Effector memory CD4-positive, alpha-beta T cell (primary cell): ENCODE results near the gene AGPAT3.

ENCODE experiments used
- DNase-seq, 3 donors: peaks; one replicate each; pipeline ENCODE4 v3.0.0-alpha.2; 2020
- H3K27ac ChIP-seq: 2 replicates; pipeline ENCODE4 v1.7.0; 2013; ENCODE audit warnings: mild to moderate bottlenecking, low read length, moderate library complexity; ENCODE audit not compliant: insufficient read depth, poor library complexity, severe bottlenecking
- H3K27me3 ChIP-seq: replicated peaks from 2 replicates; pipeline ENCODE4 v1.7.0; 2013; ENCODE audit warnings: mild to moderate bottlenecking, low read length; ENCODE audit not compliant: insufficient read depth, control insufficient read depth, poor library complexity, severe bottlenecking
- H3K36me3 ChIP-seq: 2 replicates; pipeline ENCODE4 v1.7.0; 2013; ENCODE audit warnings: mild to moderate bottlenecking, low read length, moderate library complexity; ENCODE audit not compliant: control insufficient read depth, insufficient read depth
- H3K4me1 ChIP-seq: 2 replicates; pipeline ENCODE4 v1.7.0; 2013; ENCODE audit warnings: low read length, mild to moderate bottlenecking; ENCODE audit not compliant: control insufficient read depth, insufficient read depth, poor library complexity, severe bottlenecking
- H3K4me3 ChIP-seq: 2 replicates; pipeline ENCODE4 v1.7.0; 2013; ENCODE audit warnings: low read length, low read depth, mild to moderate bottlenecking; ENCODE audit not compliant: insufficient read depth, poor library complexity, severe bottlenecking
- H3K9me3 ChIP-seq: 2 replicates; pipeline ENCODE4 v1.7.0; 2013; ENCODE audit warnings: mild to moderate bottlenecking, low read length, moderate library complexity; ENCODE audit not compliant: control insufficient read depth

The AGPAT3 gene

GRCh38 chr21:43983860-43984420 lies 118.9 kb downstream of the AGPAT3 start:
- DNase-seq: no peak
- no peak overlapping the region for H3K27ac ChIP-seq
- H3K4me1 ChIP-seq: no peaks in the 10 kb centered on the region
- H3K4me3 ChIP-seq: no peak overlapping the region
- H3K36me3 ChIP-seq: peaks cover 27% of the 10 kb centered on the region
- H3K9me3 ChIP-seq: no peaks in the 10 kb centered on the region
- no peaks in the 10 kb centered on the region for H3K27me3 ChIP-seq

DNA sequence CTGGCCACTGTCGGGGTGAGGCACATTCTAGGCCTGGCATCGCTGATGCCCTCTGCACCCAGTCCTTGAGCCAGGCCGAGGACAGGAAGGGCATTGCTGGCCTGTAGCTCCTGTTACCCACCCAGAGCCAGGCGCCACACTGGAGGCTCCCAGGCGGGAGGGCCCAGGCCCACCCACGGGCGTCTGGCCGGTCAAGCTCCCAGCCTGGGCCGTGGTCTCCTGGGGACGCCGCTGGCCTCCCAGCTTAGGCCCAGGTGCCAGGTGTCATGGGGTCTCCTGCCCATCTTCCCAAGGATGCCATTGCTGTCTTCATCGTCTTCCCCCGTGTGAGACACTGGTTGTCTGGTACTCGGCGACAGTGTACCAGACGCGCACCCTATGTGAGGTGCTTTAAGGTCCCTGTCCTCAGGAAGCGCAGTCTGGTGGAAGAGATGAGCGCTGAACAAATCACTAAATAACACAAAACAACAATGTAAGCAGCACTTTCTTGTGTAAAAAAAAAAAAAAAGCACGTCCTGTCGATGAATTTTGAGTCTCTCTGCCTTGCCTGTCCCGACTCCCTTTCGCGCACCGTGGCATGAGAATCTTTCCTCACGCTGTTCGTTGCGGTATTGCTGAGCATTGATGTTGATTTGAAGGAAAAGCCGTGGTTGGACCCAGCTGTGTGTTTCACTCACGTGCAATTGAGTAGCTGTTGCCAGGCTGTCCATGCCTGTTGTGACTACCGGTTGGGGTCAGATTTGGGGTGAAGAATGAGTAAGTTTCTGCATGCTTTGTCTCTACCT lies 120.1 kb downstream of the AGPAT3 start:
- no peaks in the 10 kb centered on the region for H3K9me3 ChIP-seq
- peaks cover 27% of the 10 kb centered on the region for H3K36me3 ChIP-seq
- no peaks in the 10 kb centered on the region for H3K27me3 ChIP-seq
- no peak overlapping the region for H3K27ac ChIP-seq
- no peaks in the 10 kb centered on the region for H3K4me1 ChIP-seq
- no peak for DNase-seq
- no peak overlapping the region for H3K4me3 ChIP-seq

GRCh38 chr21:43985690-43986251 lies 120.7 kb downstream of the AGPAT3 start:
- Histone ChIP-seq H3K4me3 (no peak overlapping the region), H3K4me1 (no peaks in the 10 kb centered on the region), H3K9me3 (no peaks in the 10 kb centered on the region), H3K36me3 (peaks cover 25% of the 10 kb centered on the region), H3K27me3 (no peaks in the 10 kb centered on the region), H3K27ac (no peak overlapping the region)
- DNase-seq: no peak

DNA sequence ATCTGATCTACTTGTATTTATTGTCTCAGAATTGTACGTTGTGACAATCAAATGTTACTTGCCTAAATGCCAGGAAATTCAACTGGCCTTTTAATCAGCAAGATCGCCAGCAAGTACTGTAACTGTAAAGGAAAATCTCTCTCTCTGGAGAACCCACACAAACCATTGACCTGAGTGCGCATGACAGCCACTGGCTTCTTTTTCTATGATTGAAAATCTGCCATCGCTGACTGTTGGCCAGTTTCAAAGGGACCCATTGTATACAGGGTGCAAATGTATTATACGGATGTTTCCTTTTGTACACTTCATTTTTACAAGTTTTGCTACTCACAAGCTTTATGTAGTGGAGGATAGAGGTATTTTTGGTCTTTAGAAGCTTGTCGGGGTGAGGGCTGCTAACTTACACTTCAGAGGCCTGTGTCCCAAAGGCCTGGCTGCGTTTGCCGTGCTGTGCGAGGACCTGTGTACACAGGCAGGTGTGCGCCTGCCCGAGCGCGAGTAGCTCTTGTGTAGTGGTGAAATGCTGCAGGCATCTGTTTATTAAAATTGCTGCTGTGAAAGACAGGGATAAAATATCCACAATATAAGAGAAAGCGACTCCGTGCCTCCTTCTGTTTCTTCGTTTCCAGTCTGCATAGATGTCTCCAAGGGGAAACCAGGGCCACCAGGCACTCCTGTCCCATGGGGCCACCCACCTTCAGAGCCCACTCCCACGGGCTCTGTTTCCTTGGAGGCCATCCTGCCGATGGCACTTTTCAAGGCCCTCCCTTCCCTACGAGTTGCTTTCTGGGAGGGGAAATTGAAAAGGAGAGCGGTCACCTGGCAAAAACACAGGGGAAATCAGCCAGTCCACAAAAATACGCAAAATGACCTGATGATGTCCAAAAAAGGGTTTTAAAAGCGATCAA lies 121.8 kb downstream of the AGPAT3 start:
- Histone ChIP-seq H3K27me3 (no peaks in the 10 kb centered on the region), H3K4me3 (no peak overlapping the region), H3K4me1 (no peaks in the 10 kb centered on the region), H3K36me3 (peaks cover 14% of the 10 kb centered on the region), H3K9me3 (no peaks in the 10 kb centered on the region), H3K27ac (no peak overlapping the region)
- DNase-seq: no peak

- Histone ChIP-seq H3K4me3 (no peak overlapping the region), H3K4me1 (no peaks in the 10 kb centered on the region), H3K9me3 (no peaks in the 10 kb centered on the region), H3K27me3 (no peaks in the 10 kb centered on the region), H3K36me3 (peaks cover 7% of the 10 kb centered on the region), H3K27ac (no peak overlapping the region)
- DNase-seq: no peak
These were observed 122.5 kb downstream of the AGPAT3 start for GRCh38 chr21:43987509-43987908.

DNA sequence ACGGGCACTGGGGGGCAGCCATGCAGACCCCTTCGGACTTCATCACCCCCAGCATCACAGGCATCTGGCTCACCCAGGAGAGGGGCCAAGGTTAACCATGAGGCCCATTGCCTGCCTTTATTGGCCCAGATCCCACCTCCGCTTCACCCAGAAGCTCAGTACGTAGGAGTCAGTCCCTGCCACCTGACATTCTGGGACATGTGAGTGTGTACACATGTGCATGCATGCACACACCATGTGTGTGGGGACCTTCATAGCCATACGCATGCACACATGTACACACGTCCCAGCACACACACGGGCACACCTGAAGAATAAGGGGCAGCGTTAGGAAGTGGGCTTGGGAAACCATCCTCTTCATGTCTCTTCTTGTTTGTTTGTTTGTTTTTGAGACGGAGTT lies 123.0 kb downstream of the AGPAT3 start:
- Histone ChIP-seq H3K27me3 (no peaks in the 10 kb centered on the region), H3K4me3 (no peak overlapping the region), H3K4me1 (no peaks in the 10 kb centered on the region), H3K36me3 (peaks cover 2% of the 10 kb centered on the region), H3K27ac (no peak overlapping the region), H3K9me3 (no peaks in the 10 kb centered on the region)
- DNase-seq: no peak

DNA sequence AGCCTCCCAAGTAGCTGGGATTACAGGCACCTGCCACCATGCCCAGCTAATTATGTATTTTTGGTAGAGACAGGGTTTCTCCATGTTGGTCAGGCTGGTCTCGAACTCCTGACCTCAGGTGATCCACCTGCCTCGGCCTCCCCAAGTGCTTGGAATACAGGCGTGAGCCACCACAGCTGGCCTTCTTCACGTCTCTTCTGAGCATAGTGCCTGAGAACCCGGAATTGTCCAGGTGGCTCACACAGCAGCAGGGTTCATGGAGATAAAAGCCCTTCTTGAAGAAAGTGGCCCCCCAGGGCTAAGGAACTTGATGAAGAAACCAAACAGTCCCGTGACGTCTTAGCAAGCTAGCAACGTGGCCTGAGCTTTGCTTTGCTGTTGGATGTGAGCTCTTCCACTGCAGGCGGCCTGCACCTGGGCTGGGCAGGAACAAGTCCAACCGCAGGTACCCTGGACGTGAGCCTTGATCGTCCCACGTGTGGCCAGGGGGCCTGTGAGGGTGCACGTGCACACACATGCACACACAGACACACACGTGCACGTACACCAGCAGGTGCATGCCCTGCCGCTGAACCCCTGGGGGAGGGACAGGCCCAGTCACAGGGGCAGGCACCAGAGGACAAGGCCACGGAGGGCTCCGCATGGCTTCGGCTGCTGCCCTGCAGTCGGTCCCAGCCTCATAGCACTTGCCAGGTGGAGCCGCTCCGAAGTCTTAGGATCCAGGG lies 123.6 kb downstream of the AGPAT3 start:
- Histone ChIP-seq H3K9me3 (no peaks in the 10 kb centered on the region), H3K4me1 (no peaks in the 10 kb centered on the region), H3K27ac (no peak overlapping the region), H3K4me3 (no peak overlapping the region), H3K36me3 (no peaks in the 10 kb centered on the region), H3K27me3 (no peaks in the 10 kb centered on the region)
- DNase-seq: no peak

DNA sequence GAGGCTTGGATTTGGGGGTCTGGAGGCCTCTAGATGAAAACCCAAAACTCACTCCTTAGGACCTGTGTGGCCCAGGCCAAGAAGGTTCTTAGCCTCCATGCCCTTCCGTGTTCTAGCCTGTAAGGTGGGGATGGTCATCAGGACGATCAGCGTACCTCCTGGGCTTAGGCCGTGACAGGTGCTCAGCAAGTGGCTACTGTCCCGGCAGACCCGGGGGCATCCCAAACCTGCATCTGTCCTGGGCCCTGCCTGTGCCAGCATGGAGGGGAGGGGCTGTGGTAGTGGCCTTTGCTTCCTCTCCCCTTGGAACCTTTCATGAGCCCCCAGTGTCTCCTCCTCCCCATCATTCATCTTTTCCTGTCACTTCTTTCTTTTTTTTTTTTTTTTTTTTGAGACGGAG lies 124.4 kb downstream of the AGPAT3 start:
- no peak for DNase-seq
- Histone ChIP-seq H3K27ac (no peak overlapping the region), H3K4me1 (no peaks in the 10 kb centered on the region), H3K27me3 (no peaks in the 10 kb centered on the region), H3K36me3 (no peaks in the 10 kb centered on the region), H3K9me3 (no peaks in the 10 kb centered on the region), H3K4me3 (no peak overlapping the region)

GRCh38 chr21:43991447-43991991 lies 126.5 kb downstream of the AGPAT3 start:
- H3K27ac ChIP-seq: no peak overlapping the region
- no peak for DNase-seq
- H3K4me1 ChIP-seq: no peaks in the 10 kb centered on the region
- no peaks in the 10 kb centered on the region for H3K9me3 ChIP-seq
- no peaks in the 10 kb centered on the region for H3K36me3 ChIP-seq
- H3K27me3 ChIP-seq: no peaks in the 10 kb centered on the region
- no peak overlapping the region for H3K4me3 ChIP-seq
